GM12878 (cell line): ENCODE results near the gene RABGEF1. TPM values are rescaled to one million over a fixed set of nuclear protein-coding genes. Genes with fewer than 3 reads are reported as not detected.

Experiments used
- ATAC-seq: fragments of 200-7000 bp; cut with Tn5 transposase; 3 replicates; pipeline ENCODE4 v1.9.1; 2020; ENCODE audit warnings: mild to moderate bottlenecking, moderate library complexity
- BruUV-seq: library from RNA; stranded (reverse); fragments of 400-500 nt; replicated peaks from 2 replicates; lab custom pipeline; 2021; lab: Mats Ljungman, UMichigan
- CTCF ChIA-PET: fragments of 300-600 bp; sonication (Branson Sonifier 250); formaldehyde crosslinking; extraction: SDS; loops from one replicate; lab custom pipeline; 2021; ENCODE audit warnings: inconsistent platforms; lab: Yijun Ruan, JAX
- POLR2A ChIA-PET: fragments of 350-600 bp; formaldehyde crosslinking; extraction: SDS; loops from one replicate; lab custom pipeline; 2021; ENCODE audit warnings: inconsistent platforms; lab: Charles Lee
- RAD21 ChIA-PET: fragments of 300-600 bp; sonication (Branson Sonifier 250); formaldehyde crosslinking; loops from one replicate; lab custom pipeline; 2023; ENCODE audit warnings: antibody characterized with exemption; ENCODE audit not compliant: unreplicated experiment; lab: Charles Lee
- SMC1A ChIA-PET: fragments of 300-600 bp; sonication (Branson Sonifier 250); formaldehyde crosslinking; loops from one replicate; lab custom pipeline; 2023; ENCODE audit not compliant: unreplicated experiment, uncharacterized antibody; lab: Charles Lee
- DNase-seq: peaks from one replicate; pipeline ENCODE4 v3.0.0-alpha.2; 2011; ENCODE audit warnings: low read depth, low spot score
- FAIRE-seq: peaks from 3 replicates; lab custom pipeline; 2011; peaks lifted over from hg19 to GRCh38; lab: Jason Lieb, UNC
- H2AFZ ChIP-seq: 2 replicates; pipeline ENCODE4 v1.6.0; 2011; ENCODE audit warnings: low read depth, low read length, control low read depth; ENCODE audit not compliant: control insufficient read depth
- H3K27ac ChIP-seq: 2 replicates; pipeline ENCODE4 v1.5.1; 2011; ENCODE audit warnings: control low read depth; ENCODE audit not compliant: control insufficient read depth, insufficient read depth
- H3K27me3 ChIP-seq, 2 experiments: replicated peaks in 1 of 2; 2 replicates each; pipeline versions ENCODE4 v1.6.0 to v1.6.1; 2011; ENCODE audit warnings: low read length in 1 of 2; ENCODE audit not compliant: control insufficient read depth in 2 of 2, insufficient read depth in 2 of 2
- H3K36me3 ChIP-seq, 2 experiments: 2 replicates each; pipeline ENCODE4 v1.5.1; 2011; ENCODE audit warnings: low read length in 1 of 2; ENCODE audit not compliant: control insufficient read depth in 2 of 2, insufficient read depth in 2 of 2
- H3K4me1 ChIP-seq: 2 replicates; pipeline ENCODE4 v1.6.1; 2011; ENCODE audit warnings: mild to moderate bottlenecking, low read length, moderate library complexity, mixed read lengths; ENCODE audit not compliant: control insufficient read depth, insufficient read depth
- H3K4me2 ChIP-seq: 2 replicates; pipeline ENCODE4 v1.6.0; 2011; ENCODE audit warnings: control low read depth; ENCODE audit not compliant: control insufficient read depth, insufficient read depth
- H3K4me3 ChIP-seq: fragments of 200-600 bp; sonication (generic); 2 replicates; pipeline ENCODE4 v1.5.1; 2016
- H3K79me2 ChIP-seq: 2 replicates; pipeline ENCODE4 v1.6.0; 2011; ENCODE audit warnings: low read length; ENCODE audit not compliant: control insufficient read depth, insufficient read depth
- H3K9ac ChIP-seq: 2 replicates; pipeline ENCODE4 v1.8.0; 2011; ENCODE audit warnings: low read length, control low read depth, mixed read lengths; ENCODE audit not compliant: control insufficient read depth, insufficient read depth
- H3K9me3 ChIP-seq: replicated peaks from 3 replicates; pipeline ENCODE4 v1.5.1; 2011; ENCODE audit warnings: mild to moderate bottlenecking, low read length; ENCODE audit not compliant: control insufficient read depth, insufficient read depth
- H4K20me1 ChIP-seq: 2 replicates; pipeline ENCODE4 v1.6.0; 2011; ENCODE audit not compliant: control insufficient read depth, insufficient read depth
- BACH1 ChIP-seq: fragments of 450-650 bp; IDR thresholded peaks from 2 replicates; pipeline ENCODE4 v1.6.1; 2017; ENCODE audit warnings: mild to moderate bottlenecking, borderline replicate concordance
- BMI1 ChIP-seq: fragments of 450-650 bp; IDR thresholded peaks from 2 replicates; pipeline ENCODE4 v1.6.1; 2016; ENCODE audit warnings: mild to moderate bottlenecking, moderate library complexity, borderline replicate concordance
- CEBPB ChIP-seq, 2 experiments: fragments of 150-350 bp in 1 of 2; IDR thresholded peaks; 2 replicates each; pipeline ENCODE4 v1.6.1; 2012 to 2014; ENCODE audit warnings: low read depth in 2 of 2, low read length in 2 of 2, borderline replicate concordance in 1 of 2, inconsistent platforms in 1 of 2
- CHD1 ChIP-seq: IDR thresholded peaks from 2 replicates; pipeline ENCODE4 v1.6.1; 2012; ENCODE audit warnings: low read depth, low read length, improper control_type of control experiment
- CREB1 ChIP-seq: IDR thresholded peaks from 2 replicates; pipeline ENCODE4 v1.6.1; 2012; ENCODE audit warnings: low read depth, mild to moderate bottlenecking, inconsistent platforms
- EED ChIP-seq: sonication (generic); IDR thresholded peaks from 2 replicates; pipeline ENCODE4 v1.6.1; 2016; ENCODE audit warnings: antibody characterized with exemption, low read depth
- ESRRA ChIP-seq: IDR thresholded peaks from 2 replicates; pipeline ENCODE4 v1.6.1; 2012; ENCODE audit warnings: mild to moderate bottlenecking, low read length, improper control_type of control experiment
- KAT2A ChIP-seq: conservative IDR thresholded peaks from 2 replicates; pipeline ENCODE4 v1.6.1; 2011; ENCODE audit warnings: low read depth, low read length; ENCODE audit not compliant: control insufficient read depth
- KDM1A ChIP-seq: fragments of 200-600 bp; sonication (generic); IDR thresholded peaks from 2 replicates; pipeline ENCODE4 v1.6.1; 2016; ENCODE audit warnings: borderline replicate concordance
- POU2F2 ChIP-seq: IDR thresholded peaks from 3 replicates; pipeline ENCODE4 v1.6.1; 2011; ENCODE audit warnings: low read depth, mild to moderate bottlenecking, low read length, borderline replicate concordance
- RELA ChIP-seq: fragments of 450-650 bp; IDR thresholded peaks from 2 replicates; pipeline ENCODE4 v1.8.0; 2014; ENCODE audit warnings: borderline replicate concordance; ENCODE audit not compliant: partially characterized antibody
- RELB ChIP-seq: fragments of 450-650 bp; IDR thresholded peaks from 2 replicates; pipeline ENCODE4 v1.6.1; 2017; ENCODE audit warnings: low read depth, mild to moderate bottlenecking, moderate library complexity
- SMARCA5 ChIP-seq: fragments of 450-650 bp; IDR thresholded peaks from 2 replicates; pipeline ENCODE4 v1.6.1; 2017; ENCODE audit warnings: mild to moderate bottlenecking
- SREBF1 ChIP-seq: IDR thresholded peaks from 2 replicates; pipeline ENCODE4 v1.6.1; 2012; ENCODE audit warnings: mild to moderate bottlenecking, low read length
- SUPT20H ChIP-seq: IDR thresholded peaks from 2 replicates; pipeline ENCODE4 v1.6.1; 2011; ENCODE audit warnings: low read depth, mild to moderate bottlenecking, low read length, moderate library complexity, borderline replicate concordance; ENCODE audit not compliant: control insufficient read depth
- TAF1 ChIP-seq: IDR thresholded peaks from 2 replicates; pipeline ENCODE4 v1.6.1; 2011; ENCODE audit warnings: mild to moderate bottlenecking, low read depth, low read length, borderline replicate concordance
- USF1 ChIP-seq: IDR thresholded peaks from 2 replicates; pipeline ENCODE4 v1.6.1; 2011; ENCODE audit warnings: borderline replicate concordance, low read depth, mild to moderate bottlenecking, moderate library complexity, mixed read lengths, low read length; ENCODE audit not compliant: insufficient read depth; ENCODE audit errors: extremely low read length
- ZBTB40 ChIP-seq: fragments of 450-650 bp; IDR thresholded peaks from 2 replicates; pipeline ENCODE4 v1.6.1; 2016; ENCODE audit warnings: mild to moderate bottlenecking, moderate library complexity, borderline replicate concordance
- ZNF622 ChIP-seq: fragments of 450-650 bp; IDR thresholded peaks from 2 replicates; pipeline ENCODE4 v1.6.1; 2017; ENCODE audit warnings: mild to moderate bottlenecking, inconsistent platforms
- WGBS: methylation state at CpG from one replicate; pipeline ENCODE4 v1.1.6; 2016; ENCODE audit warnings: low lambda C conversion rate; ENCODE audit not compliant: insufficient replicate concordance, insufficient coverage; ENCODE audit errors: missing lambda C conversion rate; 5-methylcytosine and 5-hydroxymethylcytosine counted together
- in situ Hi-C: fragments of 300-500 bp; cut with MboI; formaldehyde crosslinking; loops from 9 replicates; pipeline ENCODE4 v1.14.3; 2018; ENCODE audit warnings: mixed read lengths
- intact Hi-C: fragments of 100-400 bp; cut with micrococcal nuclease; formaldehyde crosslinking; loops from one replicate; pipeline ENCODE4 v1.14.2; 2022; ENCODE audit not compliant: unreplicated experiment
- polyA plus RNA-seq, 11 experiments: library from polyadenylated mRNA; depleted of rRNA in 4 of 11; unstranded in 6 of 11; stranded (reverse) in 5 of 11; fragments of >200 nt; fragmentation: Nextera tagmentation in 4 of 11; fragmentation: Illumina TruSeq in 1 of 11; extraction: Ambion mirVana in 4 of 11; extraction: Trizol in 1 of 11; gene quantifications; 1 replicate in 1 of 11; 2 replicates in 10 of 11; pipeline versions ENCODE4 v1.2.1 to v1.2.3, GENCODE V29; 2011 to 2016; ENCODE audit warnings: inconsistent platforms in 2 of 11, missing spikeins in 2 of 11, low read depth in 1 of 11
- total RNA-seq, 4 experiments: library from RNA; depleted of rRNA in 3 of 4; stranded (reverse); fragments of >200 nt in 3 of 4; fragmentation: Illumina TruSeq in 1 of 4; extraction: Trizol in 1 of 4; gene quantifications; 2 replicates each; pipeline versions ENCODE4 v1.2.1 to v1.2.3, GENCODE V29; 2013 to 2021

The RABGEF1 gene
- total and polyA plus RNA-seq, 10 of the 15 experiments (the other 5 are each of a cell fraction or from before 2014, with no cell fraction given), result 10.2 to 36.4 (median 26.1) TPM

- Histone ChIP-seq H3K36me3 (peaks cover 8 to 21% of the 10 kb centered on the region in 2 experiments), H3K4me3 (no peak overlapping the region), H3K4me2 (no peak overlapping the region), H2AFZ (no peak overlapping the region), H3K27ac (no peak overlapping the region), H3K27me3 (no peaks in the 10 kb centered on the region), H3K9ac (no peak overlapping the region), H3K79me2 (no peaks in the 10 kb centered on the region), H4K20me1 (no peaks in the 10 kb centered on the region), H3K4me1 (no peaks in the 10 kb centered on the region), H3K9me3 (no peaks in the 10 kb centered on the region)
- WGBS, result 98% methylated on average over 2 of the region's 2 CpGs
- ChIA-PET RAD21 (no interaction called here), POLR2A (interaction anchor here (0.6 kb wide), 1 partner anchor 12 kb away, joined by 6 read pairs; no protein-coding TSS in a partner anchor), SMC1A (no interaction called here), CTCF (no interaction called here)
- no peak for FAIRE-seq
- TF ChIP-seq RELB (no peak), BACH1 (no peak), SUPT20H (no peak), RELA (no peak), BMI1 (no peak), ZNF622 (no peak), CREB1 (no peak), SREBF1 (no peak), POU2F2 (no peak), CHD1 (no peak), KDM1A (no peak), ZBTB40 (no peak), TAF1 (no peak), CEBPB (IDR thresholded peaks at IDR 0.05; ENCODE audit: borderline replicate concordance in 1 of 2, low read depth in 2 of 2, low read length in 2 of 2) (no peak), ESRRA (no peak), SMARCA5 (no peak), EED (no peak), USF1 (no peak), KAT2A (no peak)
- DNase-seq, result no peak
- intact Hi-C loops (loop anchor here (10.0 kb wide), 1 partner anchor 222 kb away; no protein-coding TSS in a partner anchor), in situ Hi-C loops (no loop called here)
- no TSS peak for BruUV-seq
- no peak for ATAC-seq
Measured at GRCh38 chr7:66776800-66777442, 36.4 kb downstream of the RABGEF1 start.
